Adrenal gland (tissue), 5 donors: ENCODE results near the gene SMIM1.

ENCODE experiments used
- CTCF ChIP-seq, 6 experiments: fragments of 450-650 bp in 4 of 6; fragments of 200-600 bp in 2 of 6; sonication (generic) in 1 of 6; IDR thresholded peaks; 1 replicate in 5 of 6; 2 replicates in 1 of 6; pipeline versions ENCODE4 v1.5.1 to v1.8.0; 2016 to 2021; ENCODE audit warnings: antibody characterized with exemption in 6 of 6, mild to moderate bottlenecking in 2 of 6, moderate library complexity in 1 of 6
- POLR2A ChIP-seq, 2 donors: fragments of 450-650 bp; IDR thresholded peaks; one replicate each; pipeline ENCODE4 v1.6.1; 2017; ENCODE audit warnings: antibody characterized with exemption in 2 of 2, mild to moderate bottlenecking in 2 of 2, moderate library complexity in 1 of 2
- donor health status: DM: no; HTN: no; CAD: no.

GRCh38 chr1:3736708-3737107 is 35.8 kb upstream of the SMIM1 start:
- TF ChIP-seq POLR2A (IDR thresholded peaks at IDR 0.05) (no peak), CTCF (IDR thresholded peaks at IDR 0.05) (no peak)
